ENCODE measurements around the gene MCM9. TPM values are rescaled to one million over a fixed set of nuclear protein-coding genes. Genes with fewer than 3 reads are reported as not detected.

The MCM9 gene
- total and polyA plus RNA-seq, 2 of the 4 experiments (the other 2 are of a cell fraction) = 3.5 to 7.2 TPM

GRCh38 chr6:118894425-118895260, 40.3 kb downstream of the MCM9 start:
- BruUV-seq (replicated peaks) = no TSS peak
- no peak overlapping the region for H2BK20ac ChIP-seq (ENCODE audit: low read depth, low read length)
- H3K9ac ChIP-seq (ENCODE audit: low read depth, low read length) = peak overlapping the region; percentile 82
- intact Hi-C loops (cut with micrococcal nuclease) = loop anchor here (1.0 to 10.0 kb wide), 6 partner anchors 41 to 612 kb away; partner anchors contain the start of genes FAM184A and MCM9
- H2AK9ac ChIP-seq (replicated peaks; ENCODE audit: low read depth, low read length, poor library complexity) = peak overlapping the region; percentile 82
- peaks cover 2% of the 10 kb centered on the region; the same call in 1 of the 2 replicates for H3K4me1 ChIP-seq (ENCODE audit: control insufficient read depth, insufficient read depth, low read length)
- H3K4me3 ChIP-seq (ENCODE audit: insufficient read depth, low read depth, low read length) = peak overlapping the region; percentile 79
- H3K27me3 ChIP-seq (ENCODE audit: control insufficient read depth, insufficient read depth, low read length) = no peaks in the 10 kb centered on the region
- H3K14ac ChIP-seq (replicated peaks; ENCODE audit: low read depth, low read length) = peak overlapping the region; percentile 80
- peak overlapping the region; percentile 69 for H3K23ac ChIP-seq (ENCODE audit: low read depth, low read length)
- H4K8ac ChIP-seq (ENCODE audit: low read depth in 2 of 2, low read length in 2 of 2) = peak overlapping the region in 1 of 2 experiments; percentile 48; a peak in 1 of 4 replicates
- in situ Hi-C loops (cut with MboI; ENCODE audit: low sequenced_read_pairs) = no loop called here
- H2AK5ac ChIP-seq (ENCODE audit: low read depth, low read length) = no peak overlapping the region
- H3K79me1 ChIP-seq (ENCODE audit: low read depth in 1 of 2, low read length in 2 of 2) = peaks cover 25 to 51% of the 10 kb centered on the region in 2 experiments
- H4K91ac ChIP-seq (ENCODE audit: insufficient read depth, low read depth, low read length) = no peak overlapping the region; the same call in 1 of the 2 replicates
- no peak overlapping the region for H3K18ac ChIP-seq (ENCODE audit: low read depth, low read length)
- peak overlapping the region; percentile 79; the same call in 1 of the 2 replicates for H3K56ac ChIP-seq (ENCODE audit: extremely low read depth, insufficient read depth, low read length)
- dilution Hi-C loops (cut with HindIII; ENCODE audit: low sequenced_read_pairs, unreplicated experiment) = no loop called here
- ChIA-PET CTCF (interaction anchor here (0.5 kb wide), 1 partner anchor 503 kb away, joined by 3 read pairs; no protein-coding TSS in a partner anchor), POLR2A (ENCODE audit: unreplicated experiment) (no interaction called here)
- 0 out of 2 replicates have a peak overlapping the region, but pooled peaks have one; percentile 11 for H4K5ac ChIP-seq (ENCODE audit: low read depth, low read length)
- peak overlapping the region; percentile 60 for H3K4ac ChIP-seq (ENCODE audit: low read depth, low read length)
- H3K4me2 ChIP-seq (ENCODE audit: low read depth, low read length) = peak overlapping the region; percentile 88
- H2BK15ac ChIP-seq (ENCODE audit: low read depth, low read length) = no peak overlapping the region
- WGBS, 2 experiments (ENCODE audit: extremely low coverage in 2 of 2, insufficient read length in 1 of 2) = 0% methylated on average over 48 of the region's 102 CpGs; no CpG with 5 or more reads in 1 of the 2 experiments
- DNase-seq (peak; percentile 66), ATAC-seq (ENCODE audit: low read depth) (peak; percentile 70)
- peak overlapping the region; percentile 85 for H2BK5ac ChIP-seq (ENCODE audit: low read depth, low read length, poor library complexity, severe bottlenecking)
- no peaks in the 10 kb centered on the region for H3K9me3 ChIP-seq (ENCODE audit: control insufficient read depth, insufficient read depth, low read length)
- H2BK120ac ChIP-seq (ENCODE audit: low read depth, low read length) = no peak overlapping the region
- H3K9me1 ChIP-seq (ENCODE audit: insufficient read depth, low read length) = peaks cover 5% of the 10 kb centered on the region; the same call in 1 of the 2 replicates
- peak overlapping the region; percentile 87 for H2AFZ ChIP-seq (replicated peaks; ENCODE audit: low read length, poor library complexity)
- H3K36me3 ChIP-seq (ENCODE audit: control insufficient read depth, insufficient read depth, low read length) = peaks cover 3% of the 10 kb centered on the region; the same call in 1 of the 2 replicates
- peak overlapping the region; percentile 74 for H3K27ac ChIP-seq (ENCODE audit: insufficient read depth, low read length)
- H4K20me1 ChIP-seq (ENCODE audit: insufficient read depth, low read length) = no peaks in the 10 kb centered on the region
- TF ChIP-seq SMC3 (IDR thresholded peaks at IDR 0.05; ENCODE audit: low read depth, low read length) = no peak
- TF ChIP-seq USF2 (IDR thresholded peaks at IDR 0.05; ENCODE audit: low read depth, low read length) = 0 out of 2 replicates have a peak, but pooled peaks have one; percentile 3
- TF ChIP-seq BHLHE40 (IDR thresholded peaks at IDR 0.05; ENCODE audit: low read depth, low read length) = no peak
- peak; percentile 69 for TF ChIP-seq MXI1 (IDR thresholded peaks at IDR 0.05; ENCODE audit: borderline replicate concordance, low read depth, low read length)
- TF ChIP-seq CTCF (conservative IDR thresholded peaks at IDR 0.05; ENCODE audit: low read depth, low read length) = 0 out of 2 replicates have a peak, but pooled peaks have one; percentile 0
- TF ChIP-seq MAFK (IDR thresholded peaks at IDR 0.05; ENCODE audit: low read depth, low read length) = no peak
- TF ChIP-seq RCOR1 (IDR thresholded peaks at IDR 0.05; ENCODE audit: insufficient replicate concordance, low read length) = no peak
- no peak for TF ChIP-seq CEBPB (IDR thresholded peaks at IDR 0.05; ENCODE audit: low read depth, low read length)
- TF ChIP-seq NFE2L2 (IDR thresholded peaks at IDR 0.05; ENCODE audit: low read depth, low read length) = no peak
- TF ChIP-seq POLR2A (IDR thresholded peaks at IDR 0.05; ENCODE audit: low read depth, low read length) = 0 out of 2 replicates have a peak, but pooled peaks have one; percentile 38
- no peak for TF ChIP-seq ELK1 (IDR thresholded peaks at IDR 0.05; ENCODE audit: borderline replicate concordance, low read depth, low read length)
- peak; percentile 67; the same call in 1 of the 2 replicates for TF ChIP-seq MAZ (IDR thresholded peaks at IDR 0.05; ENCODE audit: borderline replicate concordance, low read depth, low read length)

Measured in IMR-90 (cell line).